Mesodermal cell (in vitro differentiated cells): Measurements from ENCODE around the gene CERK. TPM values are rescaled to one million over a fixed set of nuclear protein-coding genes. Genes with fewer than 3 reads are reported as not detected.
"Not testable (repeated sequence)": the region's sequence is repeated elsewhere in the genome, so short reads cannot be mapped to it uniquely, and the experiment has no call there.

Experiments
- H3K27ac ChIP-seq: 2 replicates; pipeline ENCODE4 v1.7.0; 2013; ENCODE audit warnings: mild to moderate bottlenecking, low read depth, low read length, moderate library complexity; ENCODE audit not compliant: severe bottlenecking
- H3K36me3 ChIP-seq: 2 replicates; pipeline ENCODE4 v1.7.1; 2013; ENCODE audit warnings: mild to moderate bottlenecking, low read length, moderate library complexity; ENCODE audit not compliant: control insufficient read depth, insufficient read depth
- H3K4me1 ChIP-seq: one replicate; pipeline ENCODE4 v1.7.1; 2013; ENCODE audit warnings: mild to moderate bottlenecking, low read length; ENCODE audit not compliant: insufficient read depth, control insufficient read depth, poor library complexity, severe bottlenecking
- H3K4me3 ChIP-seq: 2 replicates; pipeline ENCODE4 v1.7.0; 2013; ENCODE audit warnings: low read length, control low read depth, mild to moderate bottlenecking; ENCODE audit not compliant: insufficient read depth, poor library complexity, severe bottlenecking; ENCODE audit errors: extremely low read depth
- H3K9me3 ChIP-seq: 2 replicates; pipeline ENCODE4 v1.7.1; 2013; ENCODE audit warnings: mild to moderate bottlenecking, low read length, moderate library complexity; ENCODE audit not compliant: control insufficient read depth
- WGBS, 2 experiments: methylation state at CpG; one replicate each; pipeline ENCODE4 v1.1.5; 2013; ENCODE audit warnings: missing lambda C conversion rate in 2 of 2; ENCODE audit not compliant: insufficient coverage in 2 of 2; 5-methylcytosine and 5-hydroxymethylcytosine counted together
- polyA plus RNA-seq, 2 experiments: library from polyadenylated mRNA; stranded (reverse); fragments of 50-300 nt; gene quantifications; one replicate each; pipeline ENCODE4 v1.2.3, GENCODE V29; 2013

Gene CERK
- 69.1 TPM for polyA plus RNA-seq (2013, experiment 1 of 2)
- 61.2 TPM for polyA plus RNA-seq (2013, experiment 2 of 2)

GRCh38 chr22:46737976-46738646 lies at the start of gene CERK:
Gene CERK (minus strand): TSS chr22:46738252. CDS start chr22:46738148, 104 bp downstream.
- peaks cover 24% of the 10 kb centered on the region for H3K4me1 ChIP-seq
- peaks cover 19% of the 10 kb centered on the region for H3K36me3 ChIP-seq
- H3K4me3 ChIP-seq = peak within 1 kb of the TSS; percentile 69
- WGBS, 2 experiments = 0 to 1% methylated on average over 28 of the region's 99 CpGs
- H3K9me3 ChIP-seq = peaks cover 3% of the 10 kb centered on the region
- H3K27ac ChIP-seq = peak within 1 kb of the TSS; percentile 66

- no peaks in the 10 kb centered on the region for H3K36me3 ChIP-seq
- WGBS, 2 experiments = 83 to 100% methylated on average over 1 of the region's 3 CpGs
- no peak overlapping the region for H3K27ac ChIP-seq
- H3K4me3 ChIP-seq = no peak overlapping the region
- no peaks in the 10 kb centered on the region for H3K4me1 ChIP-seq
- no peaks in the 10 kb centered on the region for H3K9me3 ChIP-seq
Measured at GRCh38 chr22:46783721-46784120, 45.7 kb upstream of the CERK start.

- not testable (repeated sequence) for H3K9me3 ChIP-seq, H3K27ac ChIP-seq, H3K4me1 ChIP-seq, H3K36me3 ChIP-seq, H3K4me3 ChIP-seq
- WGBS, 2 experiments = 92 to 100% methylated on average over 2 to 7 of the region's 10 CpGs
Measured at GRCh38 chr22:46782200-46782599, 44.1 kb upstream of the CERK start.

GRCh38 chr22:46781291-46781690 lies 43.2 kb upstream of the CERK start:
- no peaks in the 10 kb centered on the region for H3K4me1 ChIP-seq
- H3K36me3 ChIP-seq = no peaks in the 10 kb centered on the region
- H3K4me3 ChIP-seq = no peak overlapping the region
- WGBS, 2 experiments = 89 to 96% methylated on average over 7 to 9 of the region's 9 CpGs
- H3K27ac ChIP-seq = no peak overlapping the region
- no peaks in the 10 kb centered on the region for H3K9me3 ChIP-seq

GRCh38 chr22:46780453-46780852 lies 42.4 kb upstream of the CERK start:
- 90 to 93% methylated on average over 9 of the region's 9 CpGs for WGBS, 2 experiments
- no peaks in the 10 kb centered on the region for H3K4me1 ChIP-seq
- no peaks in the 10 kb centered on the region for H3K9me3 ChIP-seq
- H3K4me3 ChIP-seq = no peak overlapping the region
- no peaks in the 10 kb centered on the region for H3K36me3 ChIP-seq
- no peak overlapping the region for H3K27ac ChIP-seq

- H3K27ac ChIP-seq = no peak overlapping the region
- H3K4me3 ChIP-seq = no peak overlapping the region
- no peaks in the 10 kb centered on the region for H3K36me3 ChIP-seq
- peaks cover 4% of the 10 kb centered on the region for H3K4me1 ChIP-seq
- WGBS, 2 experiments = 94 to 97% methylated on average over 5 to 7 of the region's 9 CpGs
- H3K9me3 ChIP-seq = no peaks in the 10 kb centered on the region
Measured at GRCh38 chr22:46779651-46780050, 41.6 kb upstream of the CERK start.

GRCh38 chr22:46779023-46779422 lies 41.0 kb upstream of the CERK start:
- WGBS, 2 experiments = 100% methylated on average over 1 of the region's 4 CpGs; no CpG with 5 or more reads in 1 of the 2 experiments
- H3K27ac ChIP-seq = no peak overlapping the region

GRCh38 chr22:46777609-46777970 lies 39.5 kb upstream of the CERK start:
- Histone ChIP-seq H3K36me3 (no peaks in the 10 kb centered on the region), H3K4me3 (no peak overlapping the region), H3K9me3 (no peaks in the 10 kb centered on the region), H3K4me1 (peaks cover 10% of the 10 kb centered on the region), H3K27ac (no peak overlapping the region)
- WGBS, 2 experiments = 94 to 98% methylated on average over 10 to 11 of the region's 11 CpGs

More at GRCh38 chr22:46779023-46779422, 41.0 kb upstream of the CERK start:
- Histone ChIP-seq H3K4me3 (no peak overlapping the region), H3K4me1 (peaks cover 10% of the 10 kb centered on the region), H3K36me3 (no peaks in the 10 kb centered on the region), H3K9me3 (no peaks in the 10 kb centered on the region)

- H3K9me3 ChIP-seq = no peaks in the 10 kb centered on the region
- H3K36me3 ChIP-seq = no peaks in the 10 kb centered on the region
- peaks cover 10% of the 10 kb centered on the region for H3K4me1 ChIP-seq
- H3K4me3 ChIP-seq = no peak overlapping the region
- WGBS, 2 experiments = 93 to 96% methylated on average over 17 to 18 of the region's 18 CpGs
- H3K27ac ChIP-seq = no peak overlapping the region
Measured at GRCh38 chr22:46776876-46777608, 39.0 kb upstream of the CERK start.

GRCh38 chr22:46775850-46776826 lies 38.1 kb upstream of the CERK start:
- Histone ChIP-seq H3K36me3 (no peaks in the 10 kb centered on the region), H3K4me3 (no peak overlapping the region), H3K4me1 (peaks cover 10% of the 10 kb centered on the region), H3K9me3 (no peaks in the 10 kb centered on the region), H3K27ac (no peak overlapping the region)
- 89 to 94% methylated on average over 20 to 22 of the region's 22 CpGs for WGBS, 2 experiments
